Stromal cell of bone marrow (primary cell): ENCODE measurements around the gene EXOC2.
"Not testable (repeated sequence)": the region's sequence is repeated elsewhere in the genome, so short reads cannot be mapped to it uniquely, and the experiment has no call there.

Experiments used
- DNase-seq: peaks from one replicate; pipeline ENCODE4 v3.0.0-alpha.2; 2012; ENCODE audit warnings: low read depth

The EXOC2 gene

DNA sequence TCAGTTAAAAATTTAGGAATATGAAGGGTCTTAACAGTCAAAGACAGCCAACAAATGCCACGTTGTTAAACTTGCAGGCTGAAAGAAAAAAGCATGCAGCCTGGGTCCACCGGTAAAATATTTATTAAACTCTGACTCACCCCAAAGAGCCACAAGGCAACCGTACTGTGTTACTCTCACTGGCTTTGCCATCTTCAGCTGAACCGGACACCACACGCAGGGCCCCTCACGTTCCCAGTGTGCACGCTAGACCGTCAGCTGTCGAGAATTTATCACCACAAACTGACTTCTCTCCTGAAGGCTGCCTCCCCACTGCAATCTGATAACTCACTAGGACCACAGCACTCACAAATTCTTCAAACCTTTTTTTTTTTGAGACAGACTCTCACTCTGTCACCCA lies 66.7 kb downstream of the EXOC2 start:
- DNase-seq = no peak

DNA sequence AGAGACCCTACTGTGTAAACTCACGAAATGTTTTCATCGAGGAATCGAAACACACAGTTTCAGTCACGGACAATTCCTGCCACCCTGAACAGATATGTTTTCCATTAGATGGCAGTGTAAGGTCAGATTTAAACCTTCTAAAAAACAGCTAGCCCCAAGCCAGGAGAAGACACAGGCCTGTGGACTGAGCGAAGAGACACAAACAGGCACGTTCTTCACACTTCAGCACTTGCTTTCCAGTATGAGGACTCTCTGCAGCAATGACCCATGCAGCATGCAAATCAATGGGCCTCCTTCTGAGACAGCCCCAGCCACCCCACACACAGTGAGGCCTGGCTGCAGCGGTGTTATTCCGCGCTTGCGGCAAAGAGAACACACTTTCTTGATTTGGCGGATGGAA lies 68.0 kb downstream of the EXOC2 start:
- DNase-seq = peak; percentile 5

DNA sequence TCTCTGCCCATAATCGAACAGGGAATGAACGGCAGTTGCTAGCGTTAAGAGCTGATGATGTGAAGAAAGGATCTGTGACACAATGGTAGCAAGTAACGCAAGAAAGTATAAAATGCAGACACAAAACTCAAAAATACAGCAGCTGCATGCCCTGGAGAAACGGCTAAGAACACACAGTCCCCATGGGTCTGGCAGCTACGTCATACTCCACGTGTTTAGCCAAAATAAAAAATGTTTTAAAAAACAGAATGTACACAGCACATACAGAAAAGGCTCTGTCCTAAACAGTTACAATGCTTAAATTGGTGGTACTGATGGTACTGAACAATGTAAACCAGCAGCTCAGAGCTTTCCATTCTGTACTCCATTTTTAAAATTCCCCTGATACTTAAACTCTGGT lies 70.5 kb downstream of the EXOC2 start:
- DNase-seq = no peak

- no peak for DNase-seq
Observed at GRCh38 chr6:621931-622330, 71.0 kb downstream of the EXOC2 start.

DNA sequence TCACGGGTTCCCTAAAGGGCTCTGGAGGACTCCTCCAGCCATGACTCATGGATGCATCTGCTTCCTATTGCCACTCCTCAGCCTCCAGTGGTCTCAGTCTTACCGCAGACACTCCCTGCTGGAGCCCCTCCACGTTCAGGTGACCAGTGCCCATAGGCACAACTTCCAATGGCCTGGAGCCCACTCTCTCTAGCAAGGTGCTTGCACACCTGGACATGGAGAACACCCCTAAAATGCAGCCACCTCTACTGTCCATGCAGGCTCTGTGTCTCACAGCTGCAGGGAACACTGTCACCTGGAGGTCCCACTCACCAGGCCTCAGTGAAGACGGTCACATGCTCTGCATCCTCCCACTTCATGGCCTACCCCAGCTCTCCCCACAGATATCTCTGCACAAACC lies 72.0 kb downstream of the EXOC2 start:
- DNase-seq = no peak

DNA sequence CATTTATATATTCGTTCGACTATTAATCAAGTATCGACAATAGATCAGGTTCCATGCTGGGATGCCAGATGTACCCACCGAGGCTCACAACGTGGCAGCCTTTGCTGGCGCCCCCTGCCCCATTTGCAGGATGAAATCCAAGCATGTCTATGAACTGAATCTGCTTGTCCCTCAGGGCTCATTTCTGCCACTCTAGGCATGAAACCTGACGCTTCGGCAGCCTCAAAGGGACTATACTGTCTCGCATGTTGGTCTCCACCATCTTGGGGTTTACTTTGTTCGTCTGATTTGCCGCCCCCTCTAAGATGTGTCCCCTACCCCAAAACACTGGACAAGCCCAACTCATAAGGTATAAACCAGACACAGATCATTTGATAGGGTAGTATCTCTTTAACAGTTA lies 72.8 kb downstream of the EXOC2 start:
- no peak for DNase-seq

DNA sequence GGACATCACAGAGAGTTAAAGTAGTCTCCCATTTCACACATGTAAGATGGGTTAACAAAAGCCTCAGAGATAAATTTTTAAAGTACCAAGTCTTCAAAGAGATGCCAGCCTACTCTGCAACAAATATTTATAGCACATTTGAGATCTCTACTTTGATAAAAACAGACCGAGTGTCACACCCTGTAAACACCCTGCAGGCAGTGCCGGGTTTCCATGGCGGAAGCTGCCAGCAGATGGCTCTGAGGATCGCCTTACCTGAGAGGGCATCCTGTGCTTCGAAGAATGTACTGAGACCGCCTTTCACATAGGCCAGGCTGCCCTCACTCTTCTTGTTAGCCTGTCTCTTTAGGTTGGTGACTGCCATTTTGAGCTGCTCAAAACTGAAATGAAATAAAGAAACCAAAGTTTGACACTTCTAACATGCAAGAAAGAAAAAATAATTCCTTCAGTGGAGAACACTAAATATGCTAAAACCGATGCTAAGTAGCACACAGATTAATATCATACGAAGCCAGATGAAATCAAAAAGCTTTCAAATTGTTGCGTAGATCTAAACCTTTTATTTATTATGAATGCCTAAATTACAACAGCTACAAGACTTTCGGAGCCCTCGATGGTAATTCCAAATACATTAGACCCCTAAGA lies 75.4 kb downstream of the EXOC2 start:
- DNase-seq = no peak

DNA sequence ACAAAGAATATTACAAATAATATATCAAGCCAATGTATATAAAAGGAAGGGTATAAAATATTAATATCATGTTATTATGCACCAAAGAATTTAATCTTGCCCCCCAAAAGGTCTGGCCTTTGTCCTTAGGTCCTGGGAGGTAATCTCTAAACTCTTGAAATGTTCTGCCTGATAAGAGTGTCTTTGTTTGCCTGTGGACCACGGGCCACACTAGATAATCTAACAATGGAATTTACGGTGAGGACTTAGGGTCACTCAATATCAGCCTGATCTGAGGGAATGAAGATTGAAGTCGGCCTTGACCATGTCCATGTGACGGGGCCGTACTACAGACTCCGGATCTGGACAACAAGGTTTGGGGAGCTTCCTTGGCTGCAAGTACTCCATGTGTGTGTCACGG lies 79.0 kb downstream of the EXOC2 start:
- no peak for DNase-seq

- DNase-seq = no peak
Observed at GRCh38 chr6:611928-612327, 81.0 kb downstream of the EXOC2 start.

DNA sequence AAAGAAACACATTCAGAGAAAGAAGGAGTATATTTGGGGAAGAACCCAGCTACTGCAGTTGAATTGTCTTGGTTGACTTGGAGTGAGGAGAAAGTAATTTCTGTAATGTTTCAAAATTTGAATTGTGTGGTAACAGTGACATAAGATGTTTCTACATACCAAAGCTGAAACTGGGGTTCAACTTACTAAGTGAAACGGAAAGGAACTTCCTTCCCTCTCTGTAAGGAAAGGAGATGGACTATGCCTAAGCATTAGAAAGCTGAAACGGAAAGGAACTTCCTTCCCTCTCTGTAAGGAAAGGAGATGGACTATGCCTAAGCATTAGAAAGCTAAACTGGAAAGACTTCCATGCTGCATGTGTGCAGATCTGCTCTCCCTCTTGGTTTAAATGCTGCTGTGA lies 82.1 kb downstream of the EXOC2 start:
- DNase-seq = no peak

DNA sequence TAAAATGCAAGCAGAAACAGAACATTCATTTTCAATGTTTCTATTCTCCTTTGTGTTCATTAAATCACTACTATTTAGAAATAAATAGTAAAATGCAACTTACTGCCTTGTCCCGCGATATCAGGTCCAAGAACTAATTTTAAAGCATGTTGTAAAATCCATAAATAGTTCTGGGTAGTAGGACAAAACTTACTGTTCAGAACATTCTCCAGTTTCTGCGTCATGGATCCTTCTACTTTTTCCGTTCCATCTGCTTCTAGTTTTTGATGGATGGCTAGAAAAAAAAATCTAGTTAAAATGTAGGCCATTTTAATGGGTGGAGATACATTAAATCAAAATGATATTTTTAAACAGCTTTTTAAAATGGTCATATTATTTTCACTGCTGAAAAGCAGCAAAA lies 83.0 kb downstream of the EXOC2 start:
- DNase-seq = no peak

- no peak for DNase-seq
Observed at GRCh38 chr6:606829-607379, 86.0 kb downstream of the EXOC2 start.

DNA sequence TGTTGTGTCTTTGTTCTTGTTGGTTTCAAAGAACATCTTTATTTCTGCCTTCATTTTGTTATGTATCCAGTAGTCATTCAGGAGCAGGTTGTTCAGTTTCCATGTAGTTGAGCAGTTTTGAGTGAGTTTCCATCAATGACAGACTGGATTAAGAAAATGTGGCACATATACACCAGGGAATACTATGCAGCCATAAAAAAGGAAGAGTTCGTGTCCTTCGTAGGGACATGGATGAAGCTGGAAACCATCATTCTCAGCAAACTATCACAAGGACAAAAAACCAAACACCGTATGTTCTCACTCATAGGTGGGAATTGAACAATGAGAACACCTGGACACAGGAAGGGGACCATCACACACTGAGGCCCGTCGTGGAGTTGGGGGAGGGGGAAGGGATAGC lies 87.0 kb downstream of the EXOC2 start:
- DNase-seq = not testable (repeated sequence)

- no peak for DNase-seq
Observed at GRCh38 chr6:604579-604978, 88.4 kb downstream of the EXOC2 start.

GRCh38 chr6:603265-603664 lies 89.7 kb downstream of the EXOC2 start:
- DNase-seq = no peak

- no peak for DNase-seq
Observed at GRCh38 chr6:599576-600448, 93.1 kb downstream of the EXOC2 start.

- DNase-seq = no peak
Observed at GRCh38 chr6:593907-594212, 99.1 kb downstream of the EXOC2 start.

DNA sequence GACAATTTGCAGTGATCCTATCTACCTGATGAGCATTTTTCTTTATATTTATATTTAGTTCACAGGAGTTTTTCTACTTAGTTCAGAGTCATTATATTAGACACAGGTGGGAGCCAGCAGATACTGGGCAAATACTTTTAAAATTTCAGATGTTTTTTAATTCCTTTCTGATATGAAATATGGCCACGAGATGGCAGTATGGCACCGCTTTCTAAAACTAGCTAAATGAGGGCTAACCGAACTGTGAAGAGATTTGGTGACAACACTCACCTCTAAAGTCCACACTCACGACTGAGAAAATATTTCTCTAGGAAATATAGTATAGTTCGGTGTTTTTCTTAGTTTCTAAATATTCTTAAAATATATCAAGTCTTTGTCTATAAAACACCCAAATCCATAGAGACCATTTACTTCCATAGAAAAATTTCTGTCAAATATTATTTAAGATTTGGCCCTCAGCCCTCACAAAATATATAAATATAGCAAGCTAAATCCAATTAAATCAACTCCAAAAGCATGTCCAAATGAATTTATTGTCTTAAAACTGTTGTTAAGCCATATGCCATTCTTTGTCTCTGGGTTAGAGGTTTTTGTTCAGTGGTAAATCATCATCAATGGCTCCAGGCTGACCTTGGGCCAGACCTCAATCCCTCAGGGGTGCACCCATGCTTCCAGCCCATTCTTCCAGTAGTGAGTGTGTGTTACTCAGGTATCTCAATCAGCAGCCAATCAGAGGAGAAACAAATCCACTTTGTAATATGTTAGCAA lies 99.6 kb downstream of the EXOC2 start:
- DNase-seq = peak; percentile 30

GRCh38 chr6:589090-589489 lies 103.8 kb downstream of the EXOC2 start:
- DNase-seq = no peak

DNA sequence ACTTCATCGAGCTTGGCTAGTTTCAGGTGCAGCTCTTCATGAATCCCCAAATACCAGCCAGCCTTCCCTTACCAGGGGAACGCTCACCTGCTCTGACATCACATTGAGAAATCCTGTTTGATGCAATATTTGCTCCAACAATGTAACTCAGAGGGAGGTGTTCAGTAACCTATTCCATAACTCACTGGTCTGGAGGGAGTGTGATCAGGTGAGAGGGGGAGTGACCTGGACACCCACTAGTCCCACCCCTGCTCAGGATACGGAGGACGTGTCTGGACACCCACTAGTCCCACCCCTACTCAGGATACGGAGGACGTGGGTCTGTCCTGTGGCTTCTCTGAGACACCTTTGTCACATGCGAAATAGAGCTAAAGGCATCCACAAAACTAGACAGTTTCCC lies 106.4 kb downstream of the EXOC2 start:
- DNase-seq = no peak

DNA sequence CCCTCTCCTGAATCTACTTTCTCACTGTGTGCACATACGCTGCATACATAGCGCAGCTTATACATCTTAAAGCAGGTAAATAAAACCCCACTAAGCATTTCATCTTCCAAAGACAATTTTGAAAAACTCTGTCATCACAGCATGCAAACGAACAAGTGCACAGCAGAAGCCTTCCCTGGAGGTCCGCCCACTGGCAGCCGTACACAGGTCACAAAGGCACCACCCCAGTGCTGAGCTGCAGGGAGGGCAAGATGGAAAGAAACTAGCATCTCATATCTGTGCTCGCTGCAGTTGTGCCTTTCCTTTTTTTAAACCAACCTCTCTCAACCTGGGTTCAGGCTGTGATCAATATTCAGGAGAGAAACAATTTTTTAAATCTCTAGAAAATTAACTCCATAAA lies 109.3 kb downstream of the EXOC2 start:
- DNase-seq = no peak

- no peak for DNase-seq
Observed at GRCh38 chr6:583116-583515, 109.8 kb downstream of the EXOC2 start.

DNA sequence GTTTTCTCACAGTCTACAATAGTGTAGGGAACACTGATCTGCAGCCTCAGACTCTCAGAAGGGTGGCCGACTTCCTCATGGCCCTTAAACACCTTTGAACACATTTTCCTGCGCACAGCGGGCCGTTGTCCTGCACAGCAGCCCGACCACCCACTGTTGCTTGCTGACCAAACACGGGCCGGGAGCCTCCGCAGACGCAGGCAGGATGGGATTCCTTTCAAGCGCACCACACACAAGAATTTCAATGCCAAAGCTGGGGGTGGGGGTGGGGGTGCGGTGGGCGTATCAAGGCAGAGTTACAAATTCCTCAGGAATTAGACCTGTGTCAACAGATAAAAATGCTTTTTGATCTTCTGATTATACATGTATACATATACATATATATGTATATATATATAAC lies 110.6 kb downstream of the EXOC2 start:
- DNase-seq = no peak
